ENCODE measurements around the gene ABHD12.
A peak's percentile ranks its signal among the peaks of the same experiment; 100 is the strongest.
"Not testable (repeated sequence)": the region's sequence is repeated elsewhere in the genome, so short reads cannot be mapped to it uniquely, and the experiment has no call there.

Gene ABHD12

DNA sequence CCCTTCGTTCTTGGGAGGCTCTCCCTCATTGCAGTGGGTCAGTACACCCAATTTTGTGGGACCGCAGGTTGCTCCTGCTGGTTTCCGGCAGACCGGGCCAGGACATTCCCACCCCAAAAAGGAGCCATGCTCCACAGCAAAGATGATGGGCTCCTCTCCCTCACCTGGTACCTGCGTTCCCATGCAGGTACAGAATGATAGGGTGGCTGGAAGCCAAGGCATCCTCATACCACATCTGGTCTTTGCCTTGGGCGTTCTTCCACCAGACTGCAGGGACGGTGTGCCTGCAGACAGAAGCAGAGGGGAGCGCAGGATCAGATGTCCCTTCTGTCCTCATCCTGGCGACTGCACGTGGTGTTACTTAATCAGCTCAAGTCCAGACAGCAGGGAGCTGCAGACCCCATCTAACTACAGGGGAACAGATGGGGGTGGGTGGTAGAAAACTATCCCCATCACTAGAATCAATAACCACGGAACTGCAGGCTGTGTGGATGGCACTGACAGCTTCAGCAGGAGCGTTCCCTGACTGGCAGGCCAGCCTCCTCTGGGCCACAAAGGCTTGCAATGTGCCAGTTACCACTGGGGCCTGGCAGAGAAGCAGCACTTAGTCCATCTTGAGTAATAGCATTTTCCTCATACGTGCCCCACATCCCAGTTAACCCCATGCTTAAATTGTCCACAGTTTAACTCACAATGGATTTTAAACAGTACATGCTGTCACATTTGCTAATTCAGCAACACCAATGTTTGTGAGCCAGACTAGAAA lies 70.4 kb downstream of the ABHD12 start:
- peak; percentile 32 for DNase-seq

DNA sequence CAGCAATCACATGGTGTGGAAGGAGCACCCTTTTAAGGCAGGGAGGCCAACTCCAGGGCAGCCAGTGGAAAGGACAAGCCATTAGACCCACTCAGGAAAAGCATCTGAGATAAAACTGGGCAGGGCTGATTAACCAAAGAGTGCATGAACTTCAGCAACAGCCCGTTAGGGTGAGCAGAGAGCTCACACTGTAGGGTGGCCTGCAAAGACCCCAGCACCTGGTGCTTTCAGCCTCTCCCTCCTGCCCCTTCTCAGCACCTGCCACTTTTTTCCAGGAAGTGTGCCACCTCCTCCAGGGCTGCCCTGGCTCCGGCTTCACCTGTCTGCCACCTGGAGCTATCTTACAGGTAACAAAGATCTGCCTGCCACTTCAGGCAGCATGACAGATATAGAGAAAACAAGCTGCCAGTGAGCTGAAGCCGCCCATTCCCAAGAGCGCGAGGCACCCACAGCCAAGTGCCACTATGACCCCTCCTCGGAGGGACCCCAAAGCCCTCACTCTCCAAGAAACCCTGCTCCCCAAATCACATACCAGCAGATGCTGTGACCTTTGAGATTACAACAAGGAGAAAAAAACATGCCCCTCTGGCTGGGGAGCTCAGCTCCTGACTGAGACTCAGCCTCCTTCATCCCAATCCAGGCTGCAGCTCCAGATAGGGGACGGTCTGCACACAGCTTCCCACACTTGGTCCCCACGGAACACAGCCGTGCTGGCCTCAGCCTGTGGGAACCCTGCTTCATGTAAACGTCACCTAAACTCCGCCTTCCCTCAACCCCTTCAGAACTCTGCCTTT lies 71.2 kb downstream of the ABHD12 start:
- peak; percentile 67 for DNase-seq

DNA sequence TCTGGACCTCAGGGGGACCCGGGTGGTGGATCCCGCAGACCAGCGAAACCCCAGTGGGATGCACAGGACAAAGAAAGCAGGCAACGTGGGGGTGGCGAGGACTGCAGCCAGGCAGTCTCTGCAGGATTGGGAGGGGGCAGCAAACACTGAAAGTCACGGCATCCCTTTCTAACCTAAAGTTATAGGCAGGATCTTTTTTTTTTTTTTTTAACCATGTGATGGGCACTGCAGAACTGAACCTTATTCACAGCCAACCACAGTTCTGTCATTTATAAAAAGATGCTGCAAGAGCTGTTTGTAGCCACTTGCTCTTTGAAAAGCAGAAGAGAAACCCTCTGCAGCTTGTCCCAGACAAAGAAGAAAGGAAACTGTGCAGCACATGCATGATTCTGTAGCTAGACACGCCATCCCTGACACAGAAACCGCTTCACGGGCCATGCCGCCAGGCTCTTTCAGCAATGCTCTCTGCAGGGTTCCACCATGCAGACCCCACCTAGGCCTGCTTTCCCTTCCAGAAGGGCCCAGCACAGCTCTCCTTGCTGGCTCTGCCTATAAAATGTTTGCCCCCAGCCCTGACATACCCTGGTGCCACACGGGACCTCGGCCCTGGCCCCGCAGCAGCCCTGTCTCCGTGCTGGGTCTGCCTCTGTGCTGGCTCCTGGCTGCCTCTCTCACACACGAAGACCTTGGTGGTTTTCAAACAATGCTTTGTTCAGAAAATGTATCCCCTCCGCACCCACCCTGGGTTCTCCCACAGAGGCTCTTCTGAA lies 72.0 kb downstream of the ABHD12 start:
- DNase-seq: no peak

DNA sequence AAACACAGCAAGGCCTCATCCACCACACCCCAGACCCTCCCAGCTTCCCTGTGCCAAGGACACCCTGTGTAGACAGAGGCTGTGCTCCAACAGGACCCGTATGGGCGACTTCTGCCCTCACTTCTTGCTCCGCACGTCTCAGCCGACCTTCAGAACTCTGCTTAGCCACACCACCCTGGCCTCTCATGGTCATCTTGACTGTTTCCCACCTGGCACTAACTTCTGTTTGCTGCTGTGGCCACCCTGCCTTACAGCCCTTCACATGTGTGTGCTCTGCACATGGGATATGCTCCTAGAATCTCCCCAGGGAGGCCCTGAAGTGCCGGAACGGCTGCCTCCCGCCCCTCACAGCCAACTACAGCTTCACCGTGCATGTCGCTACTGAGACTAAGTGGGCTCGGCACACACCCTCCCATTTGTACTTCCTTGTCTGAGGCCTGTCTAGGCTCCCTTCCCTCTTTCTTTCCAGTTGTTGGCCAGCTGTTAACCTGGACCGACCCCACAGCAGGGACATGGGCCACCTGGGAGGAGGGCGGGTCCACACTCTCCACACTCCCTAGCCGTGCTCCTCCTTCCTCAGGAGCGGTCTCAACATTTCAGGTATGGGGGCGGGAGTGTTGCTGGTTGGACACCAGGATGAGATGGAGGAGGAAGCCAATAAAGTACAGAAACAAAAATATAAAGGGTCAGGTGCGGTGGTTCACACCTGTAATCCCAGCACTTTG lies 73.1 kb downstream of the ABHD12 start:
- no peak for DNase-seq

DNA sequence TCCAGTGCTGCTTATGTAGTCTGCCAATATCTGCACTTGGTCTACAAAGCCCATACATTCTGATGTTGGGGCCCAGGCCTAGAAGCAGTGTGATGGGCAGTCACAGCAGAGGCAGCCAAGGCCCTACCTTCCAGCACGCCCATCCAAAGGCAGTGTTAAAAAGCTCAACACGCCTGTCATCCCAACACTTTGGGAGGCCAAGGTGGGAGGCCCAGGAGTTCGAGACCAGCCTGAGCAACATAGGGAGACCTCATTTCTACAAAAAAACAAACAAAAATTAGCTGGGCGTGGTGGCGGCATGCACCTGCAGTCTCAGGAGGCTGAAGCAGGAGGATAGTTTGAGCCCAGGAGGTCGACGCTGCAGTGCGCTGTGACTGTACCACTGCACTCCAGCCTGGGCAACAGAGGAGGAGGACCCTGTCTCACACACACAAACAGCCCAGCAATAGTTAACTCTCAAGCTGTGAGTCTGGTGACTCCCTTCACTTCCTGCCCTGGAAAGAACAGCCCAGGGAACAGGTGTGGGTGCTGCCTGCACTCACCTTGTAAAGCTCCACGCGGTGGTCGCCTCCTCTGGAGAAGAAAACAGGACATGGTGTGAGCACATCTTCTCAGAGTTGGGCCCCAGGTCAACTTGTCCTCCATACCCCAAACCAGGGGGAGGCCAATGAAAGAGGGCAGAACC lies 74.0 kb downstream of the ABHD12 start:
- no peak for DNase-seq

DNA sequence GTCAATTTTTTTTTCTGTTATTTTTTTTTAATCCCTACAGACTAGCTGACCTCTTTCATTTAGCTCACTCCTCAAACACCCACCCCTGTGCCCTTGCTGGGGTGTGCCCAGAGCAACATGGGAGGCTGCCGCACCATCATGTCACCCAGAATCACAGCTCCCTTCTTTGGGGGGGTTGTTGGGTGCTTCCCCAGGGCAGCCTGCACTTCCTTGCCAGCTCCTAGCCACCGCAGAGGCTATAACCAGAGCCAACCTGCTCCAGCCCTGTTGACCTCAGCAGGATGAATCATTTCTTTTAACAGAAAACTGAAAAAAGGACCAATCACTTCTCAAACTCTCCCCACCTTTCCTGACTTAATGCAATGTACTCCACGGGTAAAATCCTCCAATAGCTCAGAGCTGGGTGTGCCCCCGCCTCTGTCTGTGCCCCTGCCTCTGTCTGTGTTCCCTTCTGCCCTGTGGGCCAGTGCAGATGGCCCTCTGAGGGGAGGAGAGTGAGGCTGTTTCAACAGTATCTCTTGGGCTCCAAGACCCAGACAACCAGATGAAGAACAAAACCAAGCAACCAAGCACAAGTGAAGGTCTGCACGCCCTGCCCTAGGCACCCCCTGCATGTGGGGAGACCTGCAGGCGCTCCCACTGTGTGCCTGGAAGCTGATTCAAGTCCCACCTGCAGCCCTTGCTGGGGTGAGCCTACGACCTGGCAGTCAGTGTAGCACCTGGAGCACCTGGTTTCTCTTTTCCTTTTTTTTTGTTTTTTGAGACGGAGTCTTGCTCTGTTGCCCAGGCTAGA lies 75.0 kb downstream of the ABHD12 start:
- DNase-seq: no peak

DNA sequence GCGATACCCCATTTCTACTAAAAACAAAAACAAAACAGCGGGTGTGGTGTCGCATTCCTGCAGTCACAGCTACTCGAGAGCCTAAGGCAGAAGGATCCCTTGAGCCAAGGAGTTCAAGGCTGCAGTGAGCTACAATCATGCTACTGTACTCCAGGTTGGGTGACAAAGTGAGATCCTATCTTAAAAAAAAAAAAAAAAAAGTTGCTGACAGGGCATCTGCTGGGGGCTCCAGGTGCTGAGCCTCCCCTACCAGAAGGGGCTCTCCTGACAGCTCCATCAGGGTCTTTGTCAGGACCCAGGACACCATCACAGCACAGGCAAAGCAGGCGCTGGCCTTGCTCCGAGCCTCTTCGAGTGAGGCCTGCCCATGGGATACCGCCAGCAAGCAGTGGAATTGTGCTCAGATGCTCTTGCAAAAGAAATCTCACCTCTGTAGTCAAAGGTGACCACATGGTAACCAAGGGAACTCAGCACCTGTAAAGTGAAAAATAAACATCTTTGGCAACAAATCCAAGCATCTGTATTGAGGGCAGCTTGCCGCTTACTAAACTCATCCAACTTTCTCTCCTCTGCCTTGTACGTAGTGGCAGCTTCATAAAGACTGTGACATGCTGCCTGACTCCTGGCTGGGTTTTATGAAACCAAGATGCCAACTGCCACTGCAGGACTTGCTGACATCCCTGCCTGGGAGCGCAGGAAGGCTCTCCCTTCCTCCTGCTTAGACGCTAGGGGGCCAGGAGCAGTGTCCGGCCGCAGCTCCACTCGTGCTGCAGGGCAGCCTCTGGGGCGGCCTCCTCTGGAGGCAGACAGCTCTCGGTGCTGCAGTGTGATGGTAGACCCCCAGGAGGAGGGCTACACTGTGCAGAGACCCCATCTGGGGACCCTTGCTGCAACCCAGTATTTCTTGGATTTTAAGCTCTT lies 75.9 kb downstream of the ABHD12 start:
- DNase-seq: no peak

DNA sequence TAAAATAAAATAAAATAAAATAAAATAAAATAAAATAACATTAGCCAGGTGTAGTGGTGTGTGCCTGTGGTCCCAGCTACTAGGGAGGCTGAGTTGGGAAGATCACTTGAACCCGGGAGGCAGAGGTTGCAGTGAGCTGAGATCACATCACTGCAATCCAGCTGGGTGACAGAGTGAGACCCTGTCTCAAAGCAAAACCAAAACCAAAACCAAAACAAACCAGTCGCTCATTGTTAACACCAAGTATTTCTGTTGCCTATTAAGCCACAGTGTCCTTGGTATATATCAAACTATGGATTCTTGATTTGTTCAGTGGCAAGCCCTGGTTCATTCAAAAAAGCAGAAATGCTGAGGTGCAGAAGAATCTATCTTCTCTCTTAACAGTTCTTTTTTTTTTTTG lies 77.0 kb downstream of the ABHD12 start:
- DNase-seq: peak; percentile 52

DNA sequence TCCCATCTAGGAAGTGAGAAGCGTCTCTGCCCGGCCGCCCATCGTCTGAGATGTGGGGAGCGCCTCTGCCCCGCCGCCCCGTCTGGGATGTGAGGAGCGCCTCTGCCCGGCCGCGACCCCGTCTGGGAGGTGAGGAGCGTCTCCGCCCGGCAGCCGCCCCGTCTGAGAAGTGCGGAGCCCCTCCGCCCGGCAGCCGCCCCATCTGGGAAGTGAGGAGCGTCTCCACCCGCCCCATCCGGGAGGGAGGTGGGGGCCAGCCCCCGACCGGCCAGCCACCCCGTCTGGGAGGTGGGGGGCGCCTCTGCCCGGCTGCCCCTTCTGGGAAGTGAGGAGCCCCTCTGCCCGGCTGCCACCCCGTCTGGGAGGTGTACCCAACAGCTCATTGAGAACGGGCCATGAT lies 77.9 kb downstream of the ABHD12 start:
- DNase-seq: not testable (repeated sequence)

DNA sequence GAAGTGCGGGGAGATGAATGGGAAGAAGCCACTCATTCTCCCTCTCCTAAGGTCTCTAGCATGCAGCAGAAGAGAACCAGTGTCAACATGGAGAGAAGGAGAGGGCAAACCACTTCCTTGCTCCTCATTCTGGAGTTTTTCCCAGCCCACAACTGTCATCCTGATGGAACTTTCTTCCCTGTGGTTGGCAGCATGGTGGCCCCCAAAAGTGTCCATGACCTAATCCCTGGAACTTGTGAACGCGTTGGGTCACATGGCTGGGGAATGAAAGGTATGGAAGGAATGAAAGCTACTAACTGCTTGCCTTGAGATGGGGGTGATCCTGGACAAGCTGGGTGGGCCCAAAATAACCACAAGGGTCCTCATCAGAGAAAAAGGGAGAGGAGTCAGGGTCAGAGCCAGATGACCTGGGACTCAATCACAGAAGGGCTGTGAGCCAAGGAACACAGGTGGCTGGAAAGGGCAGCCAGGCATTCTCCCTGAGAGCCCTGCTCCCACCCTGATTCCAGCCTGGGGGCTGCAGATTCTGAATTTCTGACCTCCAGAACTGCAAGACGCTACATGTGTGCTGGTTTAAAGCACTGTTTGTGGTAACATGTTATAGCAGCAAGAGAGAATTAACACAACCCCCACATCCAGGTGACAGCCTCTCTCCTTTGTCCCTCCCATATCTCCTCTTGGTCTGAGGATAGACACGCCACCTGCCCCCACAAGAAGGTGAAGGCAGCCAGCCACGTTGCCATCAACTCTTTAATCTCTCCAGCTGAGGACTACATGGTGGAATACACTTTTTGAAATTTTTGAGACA lies 79.5 kb downstream of the ABHD12 start:
- no peak for DNase-seq

DNA sequence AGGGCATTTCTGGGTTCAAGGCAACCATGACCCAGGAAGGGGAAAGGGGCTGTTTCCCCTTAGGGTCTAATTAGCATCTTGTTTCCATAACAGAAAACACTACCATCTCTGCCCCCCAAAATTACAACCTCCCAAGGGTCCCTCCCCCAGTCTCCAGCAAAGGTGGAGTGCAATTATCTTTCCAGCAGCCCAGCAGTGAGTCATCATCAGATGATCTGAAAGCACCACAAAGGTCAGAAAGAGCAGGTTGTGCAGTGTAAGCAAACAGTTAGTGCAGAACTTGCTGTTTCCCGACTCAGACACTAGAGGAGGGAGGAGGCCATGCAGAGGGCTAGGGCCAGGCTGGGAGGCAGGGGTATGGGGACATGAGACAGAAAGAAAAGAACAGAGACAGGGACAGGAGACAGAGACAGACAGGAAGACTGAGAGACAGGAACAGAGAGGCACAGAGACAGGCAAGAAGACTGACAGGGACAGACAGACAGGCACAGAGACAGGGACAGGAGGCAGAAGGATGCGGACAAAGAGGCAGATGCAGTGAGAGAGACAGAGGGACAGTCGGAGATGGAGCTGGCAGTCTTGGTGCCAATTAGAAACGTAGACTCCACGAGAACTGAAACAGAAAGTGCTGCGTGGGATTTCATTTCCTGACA lies 80.2 kb downstream of the ABHD12 start:
- DNase-seq: peak; percentile 53

DNA sequence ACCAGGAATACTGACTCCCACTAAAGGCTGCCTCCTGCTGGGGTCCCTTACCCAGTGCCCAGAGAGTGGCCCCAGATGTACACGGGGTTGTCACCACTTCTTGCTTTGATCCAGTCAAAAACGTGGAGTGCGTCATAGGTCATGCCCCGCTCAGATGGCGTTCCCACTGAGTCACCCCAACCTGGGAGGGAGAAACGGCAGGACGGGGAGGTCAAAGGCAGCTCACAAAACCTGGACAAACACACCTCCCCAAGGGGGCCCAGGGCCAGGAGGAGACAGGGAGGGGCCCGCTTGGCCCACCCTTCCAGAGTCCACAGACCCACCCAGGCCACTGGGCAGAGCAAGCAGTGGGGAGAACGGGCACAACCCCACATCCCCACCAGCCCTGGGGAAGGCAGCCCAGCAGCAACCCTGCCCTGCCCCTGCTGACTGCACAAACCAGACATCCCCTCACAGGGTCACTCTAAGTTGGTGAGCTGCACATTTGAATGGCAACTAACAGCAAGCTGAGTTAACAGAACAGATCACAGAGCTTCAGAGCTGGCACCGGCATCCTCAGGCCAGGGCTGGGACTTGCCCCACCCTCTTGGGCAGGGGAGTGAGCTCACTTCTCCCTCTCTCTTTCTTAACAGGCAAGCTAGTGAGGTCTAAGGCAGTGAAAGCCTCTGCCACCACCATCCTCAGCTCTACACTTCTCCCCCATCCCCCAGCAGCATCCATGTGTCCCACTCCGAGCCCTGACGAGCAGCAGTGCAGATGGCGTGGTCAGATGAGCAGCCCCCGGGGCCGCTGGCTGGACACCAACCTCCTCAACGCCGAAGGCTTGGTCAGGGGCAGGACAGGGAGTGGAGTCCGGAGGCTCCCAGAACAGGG lies 81.0 kb downstream of the ABHD12 start:
- no peak for DNase-seq

DNA sequence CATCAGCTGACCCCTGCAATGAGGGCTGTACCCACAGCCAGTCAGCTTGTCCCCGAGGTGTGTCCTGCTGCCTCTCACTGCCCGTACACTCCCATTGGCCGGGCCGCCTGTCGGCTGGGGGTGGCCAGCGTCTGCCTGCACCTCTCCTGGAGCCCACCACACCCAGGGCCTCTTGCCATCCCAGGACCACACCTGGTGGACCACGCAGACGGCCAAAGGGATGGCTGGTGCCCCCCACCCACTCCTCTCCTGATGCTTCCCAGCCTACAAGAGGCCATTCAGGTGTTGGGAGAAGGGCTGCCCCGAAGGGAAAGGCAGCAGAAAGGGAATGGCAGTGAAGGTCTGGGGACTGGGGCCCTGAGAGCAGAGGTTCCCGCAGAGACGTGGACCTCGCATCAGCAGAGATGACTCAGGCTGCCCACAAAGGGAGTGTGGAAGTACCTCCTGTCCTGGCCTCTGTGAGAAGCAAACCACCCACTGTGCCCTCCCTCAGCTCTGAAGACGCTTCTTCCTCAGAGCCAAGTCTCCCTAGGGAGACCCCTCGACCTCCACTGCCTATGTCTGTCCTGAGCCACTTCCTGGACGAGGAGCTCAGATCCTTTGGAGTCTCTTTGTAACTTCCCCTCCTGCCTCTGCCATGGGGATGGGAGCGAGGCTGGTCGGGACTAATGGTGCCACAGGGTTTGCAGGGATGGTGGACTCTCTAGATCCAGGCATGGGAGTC lies 81.8 kb downstream of the ABHD12 start:
- DNase-seq: no peak

DNA sequence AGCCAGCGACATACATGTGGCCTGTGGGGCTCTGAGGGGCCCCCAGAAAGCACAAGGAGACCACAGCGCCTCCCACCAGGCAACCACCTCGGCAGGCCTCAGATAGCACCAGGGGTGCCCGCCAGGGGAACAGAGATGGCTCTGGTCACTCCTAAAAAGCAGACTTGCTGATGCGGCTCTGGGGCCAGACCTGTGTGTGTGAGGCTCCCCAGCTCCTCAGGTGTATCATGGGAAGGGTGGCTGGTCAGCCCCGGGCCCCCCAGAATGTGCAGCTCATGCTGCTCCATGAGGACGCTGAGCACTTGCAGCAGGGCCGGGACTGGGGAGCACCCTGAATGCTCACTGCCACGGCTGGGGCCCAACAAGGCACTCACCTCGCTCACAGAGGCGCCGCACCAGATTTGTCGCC lies 82.5 kb downstream of the ABHD12 start:
- DNase-seq: no peak

DNA sequence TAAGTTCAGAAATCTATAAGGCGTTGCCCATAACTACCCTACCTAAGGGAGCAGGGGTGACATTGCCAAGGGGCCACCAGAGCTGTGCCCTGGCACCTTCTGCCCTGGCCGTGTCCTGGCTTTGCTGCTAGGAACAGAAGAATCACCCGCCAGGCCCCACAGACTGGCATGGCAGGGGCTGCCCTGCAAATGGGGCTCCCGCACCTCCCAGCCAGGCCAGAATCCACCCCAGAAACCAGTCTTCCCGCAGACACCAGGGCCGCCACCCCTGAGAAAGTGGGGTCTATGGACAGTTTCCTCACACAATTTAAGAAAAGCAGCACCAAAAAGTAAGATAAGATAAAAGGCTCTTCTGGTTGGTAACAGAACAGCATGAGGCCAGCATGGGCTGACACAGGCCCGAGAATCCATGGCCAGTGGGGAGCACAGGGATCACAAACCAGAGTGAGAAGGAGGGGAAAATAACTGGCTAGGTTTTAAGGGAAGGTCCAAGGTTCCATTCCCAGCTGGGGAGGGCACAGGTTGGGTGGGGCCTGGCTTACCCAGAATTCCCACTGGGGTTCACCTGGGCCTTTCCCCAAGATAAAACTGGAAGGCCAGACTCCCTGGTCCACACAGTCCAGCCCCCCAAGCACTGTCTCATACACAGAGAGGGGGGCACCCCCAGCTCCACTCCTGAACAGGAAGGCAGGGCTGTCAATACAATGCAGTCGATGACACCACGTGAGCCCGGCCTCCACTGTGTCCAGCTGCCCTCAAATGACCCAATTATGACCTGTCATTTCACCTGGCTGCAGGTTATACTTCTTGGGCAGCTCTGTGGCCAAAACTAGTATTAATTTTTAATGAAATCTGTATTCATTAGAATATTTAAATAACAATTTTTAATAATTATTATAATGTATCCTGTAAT lies 83.4 kb downstream of the ABHD12 start:
- DNase-seq: no peak

DNA sequence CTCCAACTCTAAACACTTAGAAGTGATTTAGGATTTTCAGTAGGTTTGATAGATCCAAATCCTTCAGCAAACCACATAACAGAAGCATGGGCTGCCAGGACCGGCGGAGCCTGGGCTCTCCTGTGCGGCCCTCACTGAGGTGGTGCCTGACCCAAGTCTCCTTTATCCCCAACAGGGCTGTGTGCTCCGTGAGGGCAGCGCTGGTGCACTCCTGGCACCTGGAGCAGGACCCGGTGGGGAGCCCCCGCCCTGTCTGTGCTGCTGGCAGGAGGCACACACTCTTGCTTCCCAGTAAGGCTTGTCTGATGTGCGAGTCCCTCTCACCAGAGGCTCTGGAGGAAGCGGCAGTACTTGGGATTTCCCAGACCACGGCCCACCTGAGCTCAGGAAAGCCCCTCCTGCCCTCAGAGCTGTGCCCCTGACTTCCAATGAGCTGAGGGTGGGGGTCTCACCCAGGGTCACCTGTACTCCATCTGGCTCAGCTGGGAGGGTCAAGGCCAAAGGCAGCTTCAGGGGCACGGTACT lies 86.5 kb downstream of the ABHD12 start:
- no peak for DNase-seq

All from NCI-H2029 treated with DMSO at 0.1 percent for 48 hours (cell line).